GM21526 (cell line): ENCODE results near the gene HK1.
"Not testable (repeated sequence)": the region's sequence is repeated elsewhere in the genome, so short reads cannot be mapped to it uniquely, and the experiment has no call there.

Experiments
- ATAC-seq: cut with Tn5 transposase; IDR thresholded peaks from one replicate; pipeline ENCODE4 v1.9.1; 2021; ENCODE audit warnings: moderate library complexity; ENCODE audit not compliant: unreplicated experiment, low FRiP score

Gene HK1

DNA sequence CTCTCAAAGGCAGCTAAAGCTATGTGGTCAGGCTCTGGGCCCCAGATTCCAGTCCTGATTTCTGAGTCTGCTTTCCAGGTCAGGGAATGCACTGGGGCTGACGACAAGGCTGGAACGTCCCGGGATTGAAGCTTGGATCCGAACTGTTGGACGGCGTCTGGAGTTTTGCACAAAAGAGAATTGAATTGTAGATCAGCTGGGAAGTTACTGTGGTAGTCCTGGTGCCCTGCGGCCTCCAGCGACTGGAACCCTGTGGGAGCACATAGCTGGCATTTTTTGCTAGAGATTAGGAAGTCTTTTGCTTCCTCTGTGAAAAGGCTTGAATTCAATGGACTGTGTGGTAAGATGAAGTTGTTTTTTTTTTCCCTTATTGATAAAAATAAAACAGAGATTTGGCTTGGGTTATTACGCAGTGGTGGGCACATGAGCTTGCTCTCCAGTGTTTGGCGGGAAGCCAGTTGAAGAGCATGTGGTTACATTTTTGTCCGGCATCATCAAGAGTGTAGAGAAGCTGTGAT is at the start of gene HK1:
TSS of gene HK1 (plus strand) at position 51 of the 518 bp plus-strand sequence.
- ATAC-seq, result no peak

DNA sequence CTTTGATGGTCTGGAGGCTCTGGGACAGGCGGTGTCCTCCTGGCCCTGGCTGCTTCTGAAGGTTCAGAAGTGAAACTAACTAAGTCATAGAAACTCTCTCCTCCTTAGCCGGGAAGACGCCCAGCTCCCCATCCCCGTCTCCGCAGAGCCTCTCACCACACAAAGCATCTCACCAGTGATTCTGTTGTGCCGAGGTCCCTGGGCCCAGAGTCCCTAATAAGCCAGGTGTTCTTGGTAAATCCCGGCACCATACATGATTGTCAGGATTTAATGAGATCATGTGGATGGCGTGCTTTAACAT is 48.7 kb upstream of the HK1 start:
- no peak for ATAC-seq

DNA sequence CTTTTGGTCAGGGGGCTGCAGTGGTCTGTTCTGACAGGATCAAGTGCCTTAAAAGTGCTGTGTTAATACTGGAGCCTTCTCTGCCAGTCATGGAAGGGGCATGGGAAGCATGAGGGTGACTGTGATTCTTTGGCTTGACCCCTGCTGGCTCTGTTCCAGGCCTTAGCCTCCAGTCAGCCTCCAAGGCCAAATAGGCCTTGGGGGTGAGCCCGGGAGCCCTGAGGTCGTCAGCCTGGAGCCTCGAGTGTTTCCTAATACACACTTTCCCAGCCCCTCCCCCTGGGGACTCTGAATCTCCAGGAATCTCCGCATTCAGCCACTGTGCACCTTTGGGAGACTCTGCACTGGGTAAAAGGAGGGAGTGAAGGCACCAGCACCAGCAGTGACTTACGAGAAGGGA is 48.2 kb upstream of the HK1 start:
- ATAC-seq, result no peak

DNA sequence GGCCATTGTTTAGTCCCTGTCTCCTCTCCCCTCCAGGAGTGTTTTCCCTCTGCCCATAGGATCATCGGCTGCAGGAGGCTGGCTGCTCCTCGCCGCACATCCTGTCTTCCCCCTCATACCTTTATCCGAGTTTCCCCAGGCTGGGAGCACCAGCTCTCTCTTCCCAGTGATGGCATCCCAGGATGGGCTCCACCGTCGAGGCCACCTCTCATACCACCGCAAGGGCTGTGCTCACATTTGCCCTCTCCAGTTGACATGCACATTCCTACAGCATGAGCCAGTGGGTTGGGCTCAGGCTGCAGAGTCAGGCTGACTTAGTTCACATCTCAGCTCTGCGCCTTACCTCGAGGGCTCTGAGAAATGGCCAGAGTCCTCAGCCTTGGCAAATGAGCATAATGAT is 46.0 kb upstream of the HK1 start:
- no peak for ATAC-seq

DNA sequence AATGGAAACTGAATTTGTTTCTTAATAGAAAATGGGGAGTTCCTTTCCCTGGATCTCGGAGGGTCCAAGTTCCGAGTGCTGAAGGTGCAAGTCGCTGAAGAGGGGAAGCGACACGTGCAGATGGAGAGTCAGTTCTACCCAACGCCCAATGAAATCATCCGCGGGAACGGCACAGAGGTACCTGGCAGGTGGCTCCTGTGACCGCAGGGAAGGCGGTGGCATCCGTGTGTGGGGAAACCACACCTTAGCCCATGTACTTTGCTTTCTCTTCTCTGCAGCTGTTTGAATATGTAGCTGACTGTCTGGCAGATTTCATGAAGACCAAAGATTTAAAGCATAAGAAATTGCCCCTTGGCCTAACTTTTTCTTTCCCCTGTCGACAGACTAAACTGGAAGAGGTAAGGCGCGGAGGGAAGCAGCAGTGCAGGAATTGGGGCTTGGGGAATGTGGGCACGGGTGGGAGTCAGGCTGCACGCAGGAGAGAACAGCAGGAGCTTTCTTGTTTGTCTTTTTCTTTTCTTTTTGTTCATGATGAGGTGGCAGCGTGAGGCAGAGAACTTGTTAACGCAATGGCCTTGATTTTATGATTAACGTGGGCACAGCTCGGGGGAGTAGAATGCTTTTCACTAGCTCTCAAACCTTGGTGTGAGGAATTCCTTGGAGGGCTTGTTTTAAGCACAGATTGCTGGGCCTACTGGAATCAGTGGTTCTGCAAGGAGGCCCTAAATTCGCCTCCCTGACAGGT is 45.4 kb upstream of the HK1 start:
- no peak for ATAC-seq

DNA sequence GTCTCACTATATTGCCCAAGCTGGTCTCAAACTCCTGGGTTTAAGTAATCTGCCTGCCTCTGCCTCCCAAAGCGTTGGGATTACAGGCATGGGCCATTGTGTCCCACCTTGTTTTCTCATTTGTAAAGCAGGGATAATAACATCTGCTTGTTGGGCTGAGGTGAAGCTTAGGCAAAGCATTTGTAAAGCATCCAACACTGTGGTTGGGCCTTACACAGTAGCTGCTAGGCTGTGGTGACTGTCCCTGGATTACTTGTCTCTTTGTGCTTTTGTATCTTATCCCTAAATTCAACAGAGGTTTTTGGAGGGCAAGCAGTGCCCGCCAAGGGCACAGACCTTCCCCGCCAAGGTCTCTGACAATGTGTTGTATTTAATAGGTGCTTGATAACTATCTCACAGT is 43.8 kb upstream of the HK1 start:
- ATAC-seq, result no peak

DNA sequence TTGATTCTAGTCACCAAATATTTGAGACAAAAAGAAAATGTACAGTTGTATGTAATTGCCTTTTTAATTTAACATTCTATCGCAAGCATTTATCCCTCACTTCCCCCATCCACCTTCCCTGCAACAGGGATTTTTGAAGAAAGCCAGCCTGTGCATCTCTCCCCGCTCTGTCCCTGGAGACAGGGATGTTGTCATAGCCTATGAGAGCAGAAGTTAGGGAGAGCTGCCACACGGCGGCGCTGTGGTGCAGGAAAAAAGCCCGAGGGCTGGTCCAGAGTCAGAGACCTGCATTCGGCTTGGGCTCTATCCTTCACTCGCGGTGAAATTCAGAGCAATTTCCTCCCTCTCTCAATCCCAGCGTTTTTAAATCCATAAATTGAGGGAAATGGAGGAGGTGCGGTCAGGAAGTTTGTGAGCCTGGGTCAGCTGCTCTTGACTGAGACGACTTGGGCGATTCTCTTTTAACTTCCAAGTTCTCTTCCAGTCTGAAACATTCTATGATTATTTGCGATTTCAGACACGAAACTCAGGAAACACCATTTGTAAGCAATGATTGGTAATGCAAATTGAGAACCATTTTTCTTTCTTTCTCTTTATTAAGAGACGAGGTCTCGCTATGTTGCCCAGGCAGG is 40.7 kb upstream of the HK1 start:
- ATAC-seq, result no peak

DNA sequence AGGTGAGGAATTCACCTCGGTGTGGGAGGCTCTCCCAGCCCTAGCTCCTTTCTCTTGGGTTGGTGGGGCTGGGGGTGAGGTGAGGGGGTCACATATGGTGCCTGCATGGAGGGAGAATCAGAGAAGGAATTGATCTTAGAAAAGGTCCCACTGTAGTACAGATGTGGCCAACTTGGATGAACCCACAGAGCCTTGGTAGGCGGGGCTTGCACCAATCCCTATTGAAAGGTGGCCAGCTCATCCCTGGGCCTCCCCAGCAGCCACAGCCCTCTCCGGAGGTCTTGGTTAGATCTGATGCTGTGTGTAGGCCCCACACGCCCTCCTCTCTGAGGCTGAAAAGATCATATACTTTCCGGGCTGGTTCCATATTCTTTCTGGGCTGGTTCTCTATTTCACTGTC is 39.2 kb upstream of the HK1 start:
- ATAC-seq, result no peak

DNA sequence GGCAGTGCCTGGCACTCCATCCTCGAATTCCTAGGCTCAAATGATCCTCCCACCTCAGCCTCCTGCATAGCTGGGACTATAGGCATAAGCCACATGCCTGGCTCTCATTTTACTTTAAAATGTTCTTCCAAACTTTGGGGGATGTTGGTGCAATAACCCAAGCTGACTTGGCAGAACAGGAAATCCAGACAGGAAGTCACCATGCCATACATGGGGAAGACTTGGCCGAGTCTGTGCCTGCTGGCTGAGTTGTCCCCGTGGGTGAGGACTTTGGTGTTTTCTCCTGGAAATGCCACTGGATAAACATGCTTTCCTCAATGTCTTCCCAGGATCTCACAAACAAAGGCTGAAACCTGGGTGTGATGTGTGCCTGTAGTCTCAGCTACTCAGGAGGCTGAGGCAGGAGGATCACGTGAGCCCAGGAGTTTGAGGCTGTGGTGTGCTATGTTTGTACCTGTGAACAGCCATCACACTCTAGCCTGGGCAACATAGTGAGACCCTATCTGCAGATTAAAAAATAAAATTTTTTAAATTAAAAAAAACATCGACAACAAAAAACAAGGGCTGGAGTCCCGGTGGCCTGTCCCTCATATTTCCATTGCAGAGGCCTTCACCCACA is 38.4 kb upstream of the HK1 start:
- ATAC-seq, result no peak

DNA sequence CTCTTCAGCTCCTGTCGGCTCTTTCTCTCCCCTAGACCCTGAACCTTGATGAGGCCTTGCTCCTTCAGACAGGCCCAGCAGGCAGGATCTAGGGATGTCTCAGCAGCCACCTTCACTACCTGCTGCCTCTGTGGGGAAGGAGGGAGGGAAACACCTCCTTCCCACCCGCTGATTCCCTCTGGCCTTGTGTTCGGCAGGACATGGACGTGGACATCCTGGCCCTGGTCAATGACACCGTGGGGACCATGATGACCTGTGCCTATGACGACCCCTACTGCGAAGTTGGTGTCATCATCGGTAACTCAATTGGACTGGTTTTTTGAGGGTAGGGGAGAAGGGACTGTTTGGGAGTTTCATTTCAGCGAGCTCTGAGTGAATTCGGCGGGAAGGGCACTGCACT is 37.8 kb upstream of the HK1 start:
- no peak for ATAC-seq

DNA sequence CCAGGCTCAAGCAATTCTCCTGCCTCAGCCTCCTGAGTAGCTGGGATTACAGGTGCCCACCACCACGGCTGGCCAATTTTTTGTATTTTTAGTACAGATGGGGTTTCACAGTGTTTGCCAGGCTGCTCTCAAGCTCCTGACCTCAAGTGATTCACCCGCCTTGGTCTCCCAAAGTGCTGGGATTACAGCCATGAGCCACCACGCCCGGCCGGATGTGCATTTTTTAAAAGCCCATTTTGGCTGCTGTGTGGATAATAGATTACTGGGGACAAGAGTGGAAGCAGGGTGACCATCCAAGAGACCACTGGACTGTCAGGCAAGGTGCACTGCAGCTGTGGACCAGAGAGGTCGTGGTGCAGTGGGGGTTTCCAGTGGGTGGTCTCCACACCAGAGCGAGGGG is 36.7 kb upstream of the HK1 start:
- no peak for ATAC-seq

DNA sequence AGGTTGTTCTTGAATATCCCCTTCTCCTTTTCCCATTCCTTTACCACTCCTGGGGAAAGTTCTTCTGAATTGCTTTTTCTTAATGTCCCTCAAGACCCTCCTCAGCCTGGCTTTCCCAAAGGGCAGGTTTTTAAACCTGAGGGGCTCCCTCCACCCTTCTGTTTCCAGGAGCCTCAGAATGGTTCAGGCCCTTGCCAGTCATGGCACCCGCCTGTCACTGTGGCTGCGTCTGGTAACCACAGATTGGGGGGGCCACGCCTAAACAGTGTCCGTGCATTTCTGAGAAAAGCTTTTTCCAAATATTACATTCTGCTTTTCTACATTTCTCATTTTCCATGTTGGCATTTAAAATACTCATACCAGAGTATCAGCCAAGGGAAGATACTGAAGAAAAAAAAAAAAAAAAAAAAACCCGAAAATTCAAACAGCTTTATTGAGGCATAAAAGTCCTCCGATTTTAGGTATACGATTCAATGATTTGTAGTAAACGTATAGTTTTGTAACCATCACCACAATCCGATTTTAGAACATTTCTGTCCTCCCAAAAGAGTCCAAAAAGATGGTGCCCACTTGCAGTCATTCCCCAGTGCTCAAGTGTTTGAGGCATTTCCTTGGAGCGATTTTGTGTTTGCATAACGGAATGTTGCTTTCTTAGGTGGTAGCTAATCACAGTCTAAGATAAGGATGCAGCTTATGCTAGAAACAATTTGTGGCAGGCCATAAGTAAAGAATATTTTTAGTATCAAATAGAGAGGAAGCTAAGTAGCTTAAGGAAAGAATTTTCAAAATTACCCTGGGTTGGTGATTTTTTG is 36.0 kb upstream of the HK1 start:
- no peak for ATAC-seq

DNA sequence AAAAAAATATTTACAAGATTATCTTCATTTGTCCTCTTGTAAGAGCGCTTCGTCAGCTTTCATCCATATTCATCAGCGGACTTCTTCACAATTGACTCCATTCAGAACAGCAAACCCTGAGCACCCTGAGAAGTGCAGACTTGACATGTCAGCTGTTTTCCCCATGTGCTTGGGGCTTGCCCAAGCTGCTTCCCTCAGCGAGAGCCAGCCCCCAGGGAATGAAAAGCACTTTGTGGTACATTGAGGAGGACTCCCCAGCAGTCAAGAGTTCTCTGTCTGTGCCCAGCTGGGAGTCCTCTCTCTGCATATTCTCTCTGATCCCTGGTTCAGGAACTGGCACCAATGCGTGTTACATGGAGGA is 35.5 kb upstream of the HK1 start:
- ATAC-seq, result no peak

DNA sequence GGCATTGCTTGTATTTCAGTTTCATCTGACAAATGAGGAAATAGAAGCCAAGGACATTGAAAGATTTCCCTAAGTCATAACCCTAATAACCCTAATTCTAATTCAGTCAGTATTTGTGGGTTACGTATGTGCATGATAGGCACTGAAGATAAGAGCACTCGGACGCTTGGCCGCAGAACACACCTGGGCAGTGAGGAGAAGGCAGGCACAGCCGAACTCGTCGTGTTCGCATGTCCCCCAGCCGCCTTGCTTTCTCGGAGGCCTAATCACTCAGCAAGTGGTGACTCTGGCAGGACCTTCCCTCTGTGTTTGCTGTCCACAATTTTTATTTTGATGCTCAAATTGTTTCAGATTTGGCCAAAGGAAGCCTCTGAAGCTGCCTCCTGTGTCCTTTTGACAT is 34.5 kb upstream of the HK1 start:
- no peak for ATAC-seq

DNA sequence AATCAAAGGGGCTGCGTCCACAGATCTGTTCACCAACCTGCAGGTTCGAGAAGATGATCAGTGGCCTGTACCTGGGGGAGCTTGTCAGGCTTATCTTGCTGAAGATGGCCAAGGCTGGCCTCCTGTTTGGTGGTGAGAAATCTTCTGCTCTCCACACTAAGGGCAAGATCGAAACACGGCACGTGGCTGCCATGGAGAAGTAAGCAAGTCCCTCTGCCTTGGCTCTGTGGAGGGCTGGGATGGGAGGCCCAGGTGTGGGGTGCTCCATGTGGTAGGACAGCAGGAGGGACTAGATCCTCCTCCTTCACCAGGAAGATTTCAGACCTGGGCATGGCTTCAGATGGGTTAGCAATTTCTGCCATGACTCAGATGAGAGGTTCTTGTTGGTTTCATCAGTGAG is 32.3 kb upstream of the HK1 start:
- ATAC-seq, result no peak

DNA sequence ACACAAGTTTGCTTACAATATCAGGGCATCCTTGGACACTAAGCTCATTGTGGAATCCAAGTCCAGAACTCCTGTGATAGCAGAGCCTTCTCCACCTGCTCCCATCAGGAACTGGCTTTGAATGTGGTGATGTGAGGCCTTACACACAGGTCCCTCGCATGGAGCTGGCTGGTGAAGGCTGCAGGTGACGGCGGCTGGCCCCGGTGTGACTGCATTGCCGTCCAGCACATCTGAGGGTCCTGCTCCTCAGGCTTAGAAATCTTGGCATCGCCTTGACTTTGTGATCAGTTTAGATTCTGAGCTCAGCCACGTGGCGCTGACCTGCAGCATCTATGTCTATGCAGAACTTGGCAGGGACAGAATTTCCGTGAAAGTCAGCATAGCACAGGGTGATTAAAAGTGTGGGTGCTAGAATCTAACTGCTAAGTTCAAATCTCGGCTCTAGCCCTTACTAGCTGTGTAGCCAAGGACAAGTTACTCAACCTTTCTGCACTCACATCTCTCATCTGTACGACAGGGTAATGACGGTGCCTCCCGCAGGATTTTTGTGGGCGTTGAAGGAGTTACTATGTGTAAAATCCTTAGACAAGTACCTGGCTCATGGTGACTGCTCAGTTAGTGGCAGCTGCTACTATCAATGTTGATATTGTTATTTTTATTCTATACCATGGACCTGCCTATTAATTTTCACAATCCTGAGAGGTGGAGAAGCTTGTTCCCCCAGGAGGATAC is 31.5 kb upstream of the HK1 start:
- no peak for ATAC-seq

DNA sequence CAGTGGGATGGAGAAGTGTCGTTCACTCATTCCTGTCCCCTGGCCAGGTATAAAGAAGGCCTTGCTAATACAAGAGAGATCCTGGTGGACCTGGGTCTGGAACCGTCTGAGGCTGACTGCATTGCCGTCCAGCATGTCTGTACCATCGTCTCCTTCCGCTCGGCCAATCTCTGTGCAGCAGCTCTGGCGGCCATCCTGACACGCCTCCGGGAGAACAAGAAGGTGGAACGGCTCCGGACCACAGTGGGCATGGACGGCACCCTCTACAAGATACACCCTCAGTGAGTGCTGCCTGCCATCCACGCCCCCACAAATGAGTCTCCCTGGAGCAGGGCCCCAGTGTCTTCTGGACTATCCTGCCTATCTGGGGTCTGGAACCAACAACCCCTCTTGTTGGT is 31.0 kb upstream of the HK1 start:
- ATAC-seq, result no peak

DNA sequence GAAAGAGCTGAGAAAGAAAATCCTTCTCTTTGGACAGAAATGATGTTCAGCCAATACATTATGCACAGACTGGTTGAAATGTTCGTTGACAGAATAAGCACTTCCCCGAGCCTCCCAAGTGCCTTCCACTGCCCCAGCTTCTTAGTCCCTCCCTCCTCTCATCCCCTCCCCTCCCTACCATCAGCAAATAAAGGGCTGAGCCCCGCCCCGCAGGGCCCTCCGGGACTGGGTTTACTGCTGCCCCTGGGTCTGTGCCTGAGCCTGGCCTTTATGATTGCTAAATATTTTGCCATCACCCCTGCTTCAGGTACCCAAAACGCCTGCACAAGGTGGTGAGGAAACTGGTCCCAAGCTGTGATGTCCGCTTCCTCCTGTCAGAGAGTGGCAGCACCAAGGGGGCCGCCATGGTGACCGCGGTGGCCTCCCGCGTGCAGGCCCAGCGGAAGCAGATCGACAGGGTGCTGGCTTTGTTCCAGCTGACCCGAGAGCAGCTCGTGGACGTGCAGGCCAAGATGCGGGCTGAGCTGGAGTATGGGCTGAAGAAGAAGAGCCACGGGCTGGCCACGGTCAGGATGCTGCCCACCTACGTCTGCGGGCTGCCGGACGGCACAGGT is 30.1 kb upstream of the HK1 start:
- ATAC-seq, result no peak

DNA sequence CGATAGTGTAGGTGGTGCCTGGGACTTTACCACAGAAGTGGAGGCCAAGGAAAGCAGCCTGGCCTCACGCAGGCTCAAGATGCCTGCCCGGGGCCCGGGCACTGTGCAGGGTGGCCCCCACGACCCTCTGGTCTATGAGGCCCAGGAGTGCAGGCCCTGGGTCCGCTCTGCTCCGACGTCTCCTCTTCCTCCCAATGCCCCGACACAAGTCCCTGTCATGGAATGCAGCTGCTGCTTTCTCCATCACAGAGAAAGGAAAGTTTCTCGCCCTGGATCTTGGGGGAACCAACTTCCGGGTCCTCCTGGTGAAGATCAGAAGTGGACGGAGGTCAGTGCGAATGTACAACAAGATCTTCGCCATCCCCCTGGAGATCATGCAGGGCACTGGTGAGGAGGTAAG is 28.3 kb upstream of the HK1 start:
- ATAC-seq, result no peak

DNA sequence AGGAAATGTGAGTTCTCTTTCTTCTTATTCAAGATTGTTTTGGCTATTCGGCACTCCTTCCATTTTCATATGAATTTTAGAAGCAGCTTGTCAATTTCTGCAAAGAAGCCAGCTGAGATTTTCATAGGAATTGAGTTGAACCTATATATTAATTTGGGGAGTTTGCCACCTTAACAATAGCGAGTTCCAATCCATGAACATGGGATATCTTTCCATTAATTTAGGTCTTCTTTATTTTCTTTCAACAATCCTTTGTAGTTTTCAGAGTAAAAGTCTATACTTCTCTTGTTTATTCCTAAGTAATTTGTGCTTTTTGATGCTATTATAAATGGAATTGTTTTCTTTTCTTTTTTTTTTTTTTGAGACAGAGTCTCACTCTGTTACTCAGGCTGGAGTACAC is 26.9 kb upstream of the HK1 start:
- ATAC-seq, result not testable (repeated sequence)
